ENCODE measurements around the gene ZNF324B. TPM values are rescaled to one million over a fixed set of nuclear protein-coding genes. Genes with fewer than 3 reads are reported as not detected.

The ZNF324B gene
- total and polyA plus RNA-seq, 2 of the 8 experiments (the other 6 are each of a cell fraction or from before 2014, with no cell fraction given): 2.9 to 6.0 TPM

DNA sequence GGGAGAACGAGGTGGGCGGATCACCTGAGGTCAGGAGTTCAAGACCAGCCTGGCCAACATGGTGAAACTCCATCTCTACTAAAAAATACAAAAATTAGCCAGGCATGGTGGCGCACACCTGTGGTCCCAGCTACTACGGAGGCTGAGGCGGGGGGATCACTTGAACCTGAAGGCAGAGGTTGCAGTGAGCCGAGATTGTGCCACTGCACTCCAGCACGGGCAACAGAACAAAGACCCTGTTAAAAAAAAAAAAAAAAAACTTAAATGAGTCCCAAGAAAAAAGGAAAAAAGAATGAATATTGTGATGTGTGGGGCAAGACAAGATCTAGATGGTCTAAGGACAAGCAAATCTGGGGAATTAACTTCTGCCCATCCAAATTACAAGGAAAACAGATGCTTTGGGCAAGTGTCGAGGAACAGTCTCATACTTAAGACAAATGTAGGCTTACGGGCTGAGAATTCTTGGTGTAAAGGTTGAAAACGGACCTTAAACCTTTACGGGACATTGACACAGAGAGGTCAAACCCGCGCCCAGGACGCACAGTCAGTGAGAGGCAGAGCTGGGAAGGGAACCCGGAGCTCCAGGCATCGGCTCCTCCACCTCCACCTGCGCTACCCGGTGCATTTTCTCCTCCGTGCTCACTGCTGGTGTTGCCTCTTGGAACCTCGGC, 14.8 kb downstream of the ZNF324B start (continued):
- TF ChIP-seq, protein P1, sequence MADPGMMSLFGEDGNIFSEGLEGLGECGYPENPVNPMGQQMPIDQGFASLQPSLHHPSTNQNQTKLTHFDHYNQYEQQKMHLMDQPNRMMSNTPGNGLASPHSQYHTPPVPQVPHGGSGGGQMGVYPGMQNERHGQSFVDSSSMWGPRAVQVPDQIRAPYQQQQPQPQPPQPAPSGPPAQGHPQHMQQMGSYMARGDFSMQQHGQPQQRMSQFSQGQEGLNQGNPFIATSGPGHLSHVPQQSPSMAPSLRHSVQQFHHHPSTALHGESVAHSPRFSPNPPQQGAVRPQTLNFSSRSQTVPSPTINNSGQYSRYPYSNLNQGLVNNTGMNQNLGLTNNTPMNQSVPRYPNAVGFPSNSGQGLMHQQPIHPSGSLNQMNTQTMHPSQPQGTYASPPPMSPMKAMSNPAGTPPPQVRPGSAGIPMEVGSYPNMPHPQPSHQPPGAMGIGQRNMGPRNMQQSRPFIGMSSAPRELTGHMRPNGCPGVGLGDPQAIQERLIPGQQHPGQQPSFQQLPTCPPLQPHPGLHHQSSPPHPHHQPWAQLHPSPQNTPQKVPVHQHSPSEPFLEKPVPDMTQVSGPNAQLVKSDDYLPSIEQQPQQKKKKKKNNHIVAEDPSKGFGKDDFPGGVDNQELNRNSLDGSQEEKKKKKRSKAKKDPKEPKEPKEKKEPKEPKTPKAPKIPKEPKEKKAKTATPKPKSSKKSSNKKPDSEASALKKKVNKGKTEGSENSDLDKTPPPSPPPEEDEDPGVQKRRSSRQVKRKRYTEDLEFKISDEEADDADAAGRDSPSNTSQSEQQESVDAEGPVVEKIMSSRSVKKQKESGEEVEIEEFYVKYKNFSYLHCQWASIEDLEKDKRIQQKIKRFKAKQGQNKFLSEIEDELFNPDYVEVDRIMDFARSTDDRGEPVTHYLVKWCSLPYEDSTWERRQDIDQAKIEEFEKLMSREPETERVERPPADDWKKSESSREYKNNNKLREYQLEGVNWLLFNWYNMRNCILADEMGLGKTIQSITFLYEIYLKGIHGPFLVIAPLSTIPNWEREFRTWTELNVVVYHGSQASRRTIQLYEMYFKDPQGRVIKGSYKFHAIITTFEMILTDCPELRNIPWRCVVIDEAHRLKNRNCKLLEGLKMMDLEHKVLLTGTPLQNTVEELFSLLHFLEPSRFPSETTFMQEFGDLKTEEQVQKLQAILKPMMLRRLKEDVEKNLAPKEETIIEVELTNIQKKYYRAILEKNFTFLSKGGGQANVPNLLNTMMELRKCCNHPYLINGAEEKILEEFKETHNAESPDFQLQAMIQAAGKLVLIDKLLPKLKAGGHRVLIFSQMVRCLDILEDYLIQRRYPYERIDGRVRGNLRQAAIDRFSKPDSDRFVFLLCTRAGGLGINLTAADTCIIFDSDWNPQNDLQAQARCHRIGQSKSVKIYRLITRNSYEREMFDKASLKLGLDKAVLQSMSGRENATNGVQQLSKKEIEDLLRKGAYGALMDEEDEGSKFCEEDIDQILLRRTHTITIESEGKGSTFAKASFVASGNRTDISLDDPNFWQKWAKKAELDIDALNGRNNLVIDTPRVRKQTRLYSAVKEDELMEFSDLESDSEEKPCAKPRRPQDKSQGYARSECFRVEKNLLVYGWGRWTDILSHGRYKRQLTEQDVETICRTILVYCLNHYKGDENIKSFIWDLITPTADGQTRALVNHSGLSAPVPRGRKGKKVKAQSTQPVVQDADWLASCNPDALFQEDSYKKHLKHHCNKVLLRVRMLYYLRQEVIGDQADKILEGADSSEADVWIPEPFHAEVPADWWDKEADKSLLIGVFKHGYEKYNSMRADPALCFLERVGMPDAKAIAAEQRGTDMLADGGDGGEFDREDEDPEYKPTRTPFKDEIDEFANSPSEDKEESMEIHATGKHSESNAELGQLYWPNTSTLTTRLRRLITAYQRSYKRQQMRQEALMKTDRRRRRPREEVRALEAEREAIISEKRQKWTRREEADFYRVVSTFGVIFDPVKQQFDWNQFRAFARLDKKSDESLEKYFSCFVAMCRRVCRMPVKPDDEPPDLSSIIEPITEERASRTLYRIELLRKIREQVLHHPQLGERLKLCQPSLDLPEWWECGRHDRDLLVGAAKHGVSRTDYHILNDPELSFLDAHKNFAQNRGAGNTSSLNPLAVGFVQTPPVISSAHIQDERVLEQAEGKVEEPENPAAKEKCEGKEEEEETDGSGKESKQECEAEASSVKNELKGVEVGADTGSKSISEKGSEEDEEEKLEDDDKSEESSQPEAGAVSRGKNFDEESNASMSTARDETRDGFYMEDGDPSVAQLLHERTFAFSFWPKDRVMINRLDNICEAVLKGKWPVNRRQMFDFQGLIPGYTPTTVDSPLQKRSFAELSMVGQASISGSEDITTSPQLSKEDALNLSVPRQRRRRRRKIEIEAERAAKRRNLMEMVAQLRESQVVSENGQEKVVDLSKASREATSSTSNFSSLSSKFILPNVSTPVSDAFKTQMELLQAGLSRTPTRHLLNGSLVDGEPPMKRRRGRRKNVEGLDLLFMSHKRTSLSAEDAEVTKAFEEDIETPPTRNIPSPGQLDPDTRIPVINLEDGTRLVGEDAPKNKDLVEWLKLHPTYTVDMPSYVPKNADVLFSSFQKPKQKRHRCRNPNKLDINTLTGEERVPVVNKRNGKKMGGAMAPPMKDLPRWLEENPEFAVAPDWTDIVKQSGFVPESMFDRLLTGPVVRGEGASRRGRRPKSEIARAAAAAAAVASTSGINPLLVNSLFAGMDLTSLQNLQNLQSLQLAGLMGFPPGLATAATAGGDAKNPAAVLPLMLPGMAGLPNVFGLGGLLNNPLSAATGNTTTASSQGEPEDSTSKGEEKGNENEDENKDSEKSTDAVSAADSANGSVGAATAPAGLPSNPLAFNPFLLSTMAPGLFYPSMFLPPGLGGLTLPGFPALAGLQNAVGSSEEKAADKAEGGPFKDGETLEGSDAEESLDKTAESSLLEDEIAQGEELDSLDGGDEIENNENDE (IDR thresholded peaks at IDR 0.05; ENCODE audit: insufficient replicate concordance, low read length): no peak
- TF ChIP-seq CHD1 (IDR thresholded peaks at IDR 0.05; ENCODE audit: low read depth, low read length): no peak
- no peak for TF ChIP-seq SIRT6 (IDR thresholded peaks at IDR 0.05; ENCODE audit: low read length)
- no peak for TF ChIP-seq BACH1 (IDR thresholded peaks at IDR 0.05; ENCODE audit: low read length)
- no peak for TF ChIP-seq TEAD4 (IDR thresholded peaks at IDR 0.05; ENCODE audit: low read depth, low read length)
- no peak for TF ChIP-seq MAFK (IDR thresholded peaks at IDR 0.05; ENCODE audit: low read depth, low read length)
- TF ChIP-seq POLR2AphosphoS5 (IDR thresholded peaks at IDR 0.05; ENCODE audit: low read depth, low read length): no peak
- TF ChIP-seq CBX5 (IDR thresholded peaks at IDR 0.05; ENCODE audit: low read depth, low read length): no peak
- peak; percentile 71; the same call in 1 of the 2 replicates for TF ChIP-seq KDM1A (IDR thresholded peaks at IDR 0.05; ENCODE audit: borderline replicate concordance, low read length)

All from H1 (cell line).